Heart right ventricle (tissue), 16 donors: ENCODE results near the gene PIK3IP1. TPM values are rescaled to one million over a fixed set of nuclear protein-coding genes. Genes with fewer than 3 reads are reported as not detected.

Source experiments
- ATAC-seq, 8 donors: fragments of 200-7000 bp; cut with Tn5 transposase; one replicate each; pipeline ENCODE4 v1.9.1; 2020; ENCODE audit warnings: mild to moderate bottlenecking in 8 of 8, moderate library complexity in 8 of 8, moderate number of reproducible peaks in 1 of 8
- DNase-seq, 2 donors: peaks; one replicate each; pipeline ENCODE4 v3.0.0-alpha.2; 2020
- H3K27ac ChIP-seq, 10 donors: fragments of 200-600 bp; sonication (generic) in 2 of 10; one replicate each; pipeline versions ENCODE4 v1.5.0 to v1.8.0; 2020 to 2022; ENCODE audit warnings: mild to moderate bottlenecking in 3 of 10
- H3K27me3 ChIP-seq, 7 donors: fragments of 200-600 bp; one replicate each; pipeline ENCODE4 v1.8.0; 2021 to 2022; ENCODE audit warnings: mild to moderate bottlenecking in 2 of 7
- H3K36me3 ChIP-seq, 9 donors: fragments of 200-600 bp; sonication (generic) in 1 of 9; one replicate each; pipeline versions ENCODE4 v1.5.0 to v1.8.0; 2020 to 2022; ENCODE audit warnings: mild to moderate bottlenecking in 2 of 9
- H3K4me1 ChIP-seq, 9 donors: fragments of 200-600 bp; sonication (generic) in 1 of 9; one replicate each; pipeline versions ENCODE4 v1.5.0 to v1.8.0; 2020 to 2022; ENCODE audit warnings: mild to moderate bottlenecking in 4 of 9
- H3K4me3 ChIP-seq, 10 donors: fragments of 200-600 bp; sonication (generic) in 2 of 10; one replicate each; pipeline versions ENCODE4 v1.5.0 to v1.8.0; 2020 to 2022; ENCODE audit warnings: mild to moderate bottlenecking in 7 of 10, moderate library complexity in 2 of 10
- H3K9me3 ChIP-seq, 11 donors: fragments of 200-600 bp in 10 of 11; sonication (generic) in 2 of 11; one replicate each; pipeline versions ENCODE4 v1.5.0 to v1.8.0; 2013 to 2022; ENCODE audit warnings: mild to moderate bottlenecking in 2 of 11, control low read depth in 1 of 11, moderate library complexity in 1 of 11
- CTCF ChIP-seq, 9 donors: fragments of 200-600 bp; sonication (generic) in 2 of 9; IDR thresholded peaks; one replicate each; pipeline versions ENCODE4 v1.5.0 to v1.8.0; 2021 to 2022; ENCODE audit warnings: antibody characterized with exemption in 9 of 9, mild to moderate bottlenecking in 5 of 9, moderate library complexity in 1 of 9
- WGBS, 2 donors: extraction: QIAGEN DNeasy Blood & Tissue Kit; methylation state at CpG; one replicate each; pipeline ENCODE4 v1.1.7; 2013; ENCODE audit warnings: inconsistent platforms in 1 of 2; 5-methylcytosine and 5-hydroxymethylcytosine counted together
- intact Hi-C, 10 donors: fragments of 100-400 bp; cut with DNase I; formaldehyde crosslinking; loops; one replicate each; pipeline versions ENCODE4 v1.11.1 to v1.14.2; 2022
- polyA plus RNA-seq, 2 donors: library from polyadenylated mRNA; stranded (reverse); fragments of 200-250 nt; gene quantifications; one replicate each; pipeline ENCODE4 v1.2.3, GENCODE V29; 2013
- total RNA-seq, 10 donors: library from RNA; stranded (reverse); fragmentation: NEBNext Ultra II Directional in 3 of 10; extraction: Animal tissue kit (Norgen Biotek cat#: 25700) in 3 of 10; gene quantifications; one replicate each; pipeline versions ENCODE4 v1.2.1 to v1.2.4, GENCODE V29; 2021 to 2023
- donor health status: Arrhythmogenic right ventricular cardiomyopathy.
- donor health status: ischemic (EF 13 %, LVEDD 7.1; RV severe dilation, severe dysfunction).
- donor health status: healthy with polysubstance abuse.
- donor health status: DM: no; HTN: yes; CAD: no.
- donor health status: DM: no; HTN: no; CAD: no.
- donor health status: ischemic (EF 25% LVEDD 6.9; RV normal size, moderate dysfunction).
- donor health status: ischemic (EF 25% LVEDD 5.7; RV mildly dilated, moderate dysfunction).
- donor health status: healthy.
- donor health status: DM: yes; HTN: yes; CAD: no.
- donor health status: Ischemic cardiomyopathy.
- donor health status: ischemic (EF 35%, LVEDD 5.7; RV mildly dilated, moderate dysfunction).
- donor health status: nonischemic (EF 11% LVEDD 7.7; RV severe dilation, severe dysfunction).
- donor health status: DM: yes; HTN: yes; CAD: no.
- donor health status: PGD.
- donor health status: ischemic (EF 29% LVEDD 5.4; RV normal size, mild dysfunction).
- donor health status: nonischemic (EF 23%, LVEDD 6.1; RV moderate dilation, normal function).

PIK3IP1 gene
- total and polyA plus RNA-seq, 12 donors, result 3.6 to 28.6 (median 12.9) TPM

- no peaks in the 10 kb centered on the region for H3K27me3 ChIP-seq
- 94 to 95% methylated on average over 6 of the region's 6 CpGs for WGBS, 2 donors
- H3K4me1 ChIP-seq, result no peaks in the 10 kb centered on the region
- ATAC-seq (no peak), DNase-seq (no peak)
- TF ChIP-seq CTCF (IDR thresholded peaks at IDR 0.05), result no peak
- H3K9me3 ChIP-seq, result no peaks in the 10 kb centered on the region
- H3K36me3 ChIP-seq, result peaks cover 0 to 100% (median 38%) of the 10 kb centered on the region in 9 donors
- H3K4me3 ChIP-seq, result no peak overlapping the region
- H3K27ac ChIP-seq, result no peak overlapping the region
- intact Hi-C loops, result no loop called here
Observed at GRCh38 chr22:31263896-31264640, 28.2 kb downstream of the PIK3IP1 start.

GRCh38 chr22:31262312-31263133, 29.8 kb downstream of the PIK3IP1 start:
- no peaks in the 10 kb centered on the region for H3K4me1 ChIP-seq
- no peak for DNase-seq
- WGBS, 2 donors, result 85 to 88% methylated on average over 13 of the region's 13 CpGs
- H3K36me3 ChIP-seq, result peaks cover 0 to 97% (median 37%) of the 10 kb centered on the region in 9 donors
- TF ChIP-seq CTCF (IDR thresholded peaks at IDR 0.05), result no peak
- no peak overlapping the region for H3K4me3 ChIP-seq
- intact Hi-C loops, result no loop called here
- H3K9me3 ChIP-seq, result no peaks in the 10 kb centered on the region
- H3K27ac ChIP-seq, result no peak overlapping the region
- no peaks in the 10 kb centered on the region for H3K27me3 ChIP-seq
- peak in 4 of 8 donors; percentile 8 to 20 (median 19) for ATAC-seq

- no peak for TF ChIP-seq CTCF (IDR thresholded peaks at IDR 0.05)
- ATAC-seq (no peak), DNase-seq (no peak)
- Histone ChIP-seq H3K27me3 (no peaks in the 10 kb centered on the region), H3K36me3 (peaks cover 0 to 77% (median 37%) of the 10 kb centered on the region in 9 donors), H3K4me3 (no peak overlapping the region), H3K27ac (no peak overlapping the region), H3K4me1 (no peaks in the 10 kb centered on the region), H3K9me3 (no peaks in the 10 kb centered on the region)
- intact Hi-C loops, result no loop called here
- 98% methylated on average over 3 of the region's 3 CpGs for WGBS, 2 donors
Observed at GRCh38 chr22:31260474-31260856, 31.8 kb downstream of the PIK3IP1 start.

- no peak overlapping the region for H3K4me3 ChIP-seq
- TF ChIP-seq CTCF (IDR thresholded peaks at IDR 0.05), result no peak
- WGBS, 2 donors, result 89 to 91% methylated on average over 8 of the region's 8 CpGs
- no peak overlapping the region for H3K27ac ChIP-seq
- no peaks in the 10 kb centered on the region for H3K9me3 ChIP-seq
- H3K4me1 ChIP-seq, result peaks cover 0 to 5% (median 0%) of the 10 kb centered on the region in 9 donors
- DNase-seq, result no peak
- H3K27me3 ChIP-seq, result no peaks in the 10 kb centered on the region
- ATAC-seq, result no peak
- intact Hi-C loops, result no loop called here
- peaks cover 0 to 72% (median 37%) of the 10 kb centered on the region in 9 donors for H3K36me3 ChIP-seq
Observed at GRCh38 chr22:31259798-31260473, 32.4 kb downstream of the PIK3IP1 start.
